ENCODE measurements around the gene SNX25.
"Not testable (repeated sequence)": the region's sequence is repeated elsewhere in the genome, so short reads cannot be mapped to it uniquely, and the experiment has no call there.

The SNX25 gene

GRCh38 chr4:185344743-185345538 is 135.5 kb downstream of the SNX25 start:
- no peak for DNase-seq (ENCODE audit: low spot score)

GRCh38 chr4:185346975-185347601 is 137.7 kb downstream of the SNX25 start:
- no peak for DNase-seq (ENCODE audit: low spot score)

- no peak for DNase-seq (ENCODE audit: low spot score)
Observed at GRCh38 chr4:185351691-185352090, 142.3 kb downstream of the SNX25 start.

- no peak for DNase-seq (ENCODE audit: low spot score)
Observed at GRCh38 chr4:185352202-185352601, 142.8 kb downstream of the SNX25 start.

GRCh38 chr4:185352741-185353140 is 143.3 kb downstream of the SNX25 start:
- no peak for DNase-seq (ENCODE audit: low spot score)

- no peak for DNase-seq (ENCODE audit: low spot score)
Observed at GRCh38 chr4:185357211-185357610, 147.8 kb downstream of the SNX25 start.

- no peak for DNase-seq (ENCODE audit: low spot score)
Observed at GRCh38 chr4:185357733-185358440, 148.5 kb downstream of the SNX25 start.

GRCh38 chr4:185358514-185358913 is 149.1 kb downstream of the SNX25 start:
- no peak for DNase-seq (ENCODE audit: low spot score)

GRCh38 chr4:185358959-185359358 is 149.6 kb downstream of the SNX25 start:
- DNase-seq (ENCODE audit: low spot score): no peak

GRCh38 chr4:185359767-185360446 is 150.5 kb downstream of the SNX25 start:
- no peak for DNase-seq (ENCODE audit: low spot score)

- DNase-seq (ENCODE audit: low spot score): no peak
Observed at GRCh38 chr4:185361872-185362271, 152.5 kb downstream of the SNX25 start.

- not testable (repeated sequence) for DNase-seq (ENCODE audit: low spot score)
Observed at GRCh38 chr4:185362570-185362969, 153.2 kb downstream of the SNX25 start.

- no peak for DNase-seq (ENCODE audit: low spot score)
Observed at GRCh38 chr4:185363251-185363650, 153.9 kb downstream of the SNX25 start.

GRCh38 chr4:185364886-185365285 is 155.5 kb downstream of the SNX25 start:
- no peak for DNase-seq (ENCODE audit: low spot score)

- no peak for DNase-seq (ENCODE audit: low spot score)
Observed at GRCh38 chr4:185369731-185370130, 160.3 kb downstream of the SNX25 start.

- no peak for DNase-seq (ENCODE audit: low spot score)
Observed at GRCh38 chr4:185370268-185370949, 161.0 kb downstream of the SNX25 start.

- DNase-seq (ENCODE audit: low spot score): no peak
Observed at GRCh38 chr4:185371702-185372101, 162.3 kb downstream of the SNX25 start.

- no peak for DNase-seq (ENCODE audit: low spot score)
Observed at GRCh38 chr4:185374027-185374426, 164.6 kb downstream of the SNX25 start.

- DNase-seq (ENCODE audit: low spot score): no peak
Observed at GRCh38 chr4:185374573-185374972, 165.2 kb downstream of the SNX25 start.

GRCh38 chr4:185378264-185378663 is 168.9 kb downstream of the SNX25 start:
- no peak for DNase-seq (ENCODE audit: low spot score)

GRCh38 chr4:185379326-185380295 is 170.2 kb downstream of the SNX25 start:
- DNase-seq (ENCODE audit: low spot score): no peak

Data from cerebellar cortex (tissue), 1 donor.